HepG2 (cell line): Measurements from ENCODE around the gene ABAT. TPM values are rescaled to one million over a fixed set of nuclear protein-coding genes. Genes with fewer than 3 reads are reported as not detected.

Source experiments
- GABPA ChIP-seq, 2 experiments: IDR thresholded peaks; 2 replicates each; pipeline ENCODE4 v1.6.1; 2011 to 2016; ENCODE audit warnings: low read depth in 2 of 2, low read length in 1 of 2, missing biosample characterization in 1 of 2, missing genetic modification characterization in 1 of 2
- IKZF4 ChIP-seq: sonication (generic); formaldehyde crosslinking; IDR thresholded peaks from 2 replicates; pipeline ENCODE4 v1.5.1; 2020; ENCODE audit warnings: borderline replicate concordance, mild to moderate bottlenecking, low read depth, missing genetic modification reagents; ENCODE audit errors: not compliant biosample characterization
- KDM4B ChIP-seq: sonication (generic); formaldehyde crosslinking; IDR thresholded peaks from 2 replicates; pipeline ENCODE4 v1.4.0; 2020; ENCODE audit warnings: missing genetic modification reagents
- KLF6 ChIP-seq: IDR thresholded peaks from 2 replicates; pipeline ENCODE4 v1.8.0; 2016; ENCODE audit warnings: missing biosample characterization, missing genetic modification reagents
- MED1 ChIP-seq: sonication (generic); formaldehyde crosslinking; IDR thresholded peaks from 2 replicates; pipeline ENCODE4 v1.4.0; 2020; ENCODE audit warnings: missing genetic modification reagents
- MEIS1 ChIP-seq: sonication (generic); formaldehyde crosslinking; IDR thresholded peaks from 2 replicates; pipeline ENCODE4 v1.9.0; 2021; ENCODE audit warnings: mild to moderate bottlenecking, missing genetic modification reagents, moderate library complexity, borderline replicate concordance
- NR2F6 ChIP-seq, 2 experiments: IDR thresholded peaks; 2 replicates each; pipeline ENCODE4 v1.6.1; 2016; ENCODE audit warnings: antibody characterized with exemption in 1 of 2, mild to moderate bottlenecking in 1 of 2
- PHF21A ChIP-seq: sonication (generic); formaldehyde crosslinking; IDR thresholded peaks from 2 replicates; pipeline ENCODE4 v1.5.0; 2020; ENCODE audit warnings: mild to moderate bottlenecking, missing genetic modification reagents
- SMARCC2 ChIP-seq: fragments of 450-650 bp; IDR thresholded peaks from 2 replicates; pipeline ENCODE4 v1.6.1; 2017; ENCODE audit warnings: antibody characterized with exemption, mild to moderate bottlenecking
- THAP7 ChIP-seq: sonication (generic); formaldehyde crosslinking; IDR thresholded peaks from 2 replicates; pipeline ENCODE4 v1.8.1; 2023; ENCODE audit warnings: mild to moderate bottlenecking, missing genetic modification reagents
- ZZZ3 ChIP-seq: sonication (generic); formaldehyde crosslinking; IDR thresholded peaks from 2 replicates; pipeline ENCODE4 v1.4.0; 2020; ENCODE audit warnings: missing genetic modification reagents, mild to moderate bottlenecking, borderline replicate concordance
- polyA plus RNA-seq, 8 experiments: library from polyadenylated mRNA; depleted of rRNA in 3 of 8; stranded (reverse) in 7 of 8; unstranded in 1 of 8; fragments of >200 nt; fragmentation: Illumina TruSeq in 4 of 8; extraction: Trizol in 4 of 8; gene quantifications; 2 replicates each; pipeline versions ENCODE4 v1.2.1 to v1.2.3, GENCODE V29; 2011 to 2016; ENCODE audit warnings: low read depth in 4 of 8, missing spikeins in 1 of 8, mixed read lengths in 1 of 8; ENCODE audit not compliant: insufficient read depth in 1 of 8
- total RNA-seq, 5 experiments: library from RNA; depleted of rRNA; stranded (reverse); fragments of >200 nt; fragmentation: Illumina TruSeq; extraction: Trizol; gene quantifications; 2 replicates each; pipeline ENCODE4 v1.2.3, GENCODE V29; 2016; ENCODE audit warnings: low read depth in 1 of 5
- TF ChIP-seq, protein P1 (sequence below), 2 experiments: fragments of 450-650 bp in 1 of 2; sonication (generic) in 1 of 2; formaldehyde crosslinking in 1 of 2; IDR thresholded peaks; 2 replicates each; pipeline versions ENCODE4 v1.6.1 to v1.8.0; 2016 to 2022; ENCODE audit warnings: antibody characterized with exemption in 1 of 2, mild to moderate bottlenecking in 1 of 2, missing genetic modification reagents in 1 of 2
- TF ChIP-seq, protein P2 (sequence below): sonication (generic); IDR thresholded peaks from 2 replicates; pipeline ENCODE4 v1.6.1; 2016; ENCODE audit warnings: low read depth, borderline replicate concordance
- TF ChIP-seq, protein P3 (sequence below): sonication (generic); formaldehyde crosslinking; IDR thresholded peaks from 2 replicates; pipeline ENCODE4 v1.4.0; 2020; ENCODE audit warnings: missing genetic modification reagents, borderline replicate concordance

ABAT gene
- total and polyA plus RNA-seq, 2 of the 13 experiments (the other 11 are each of a cell fraction or from before 2014, with no cell fraction given) = 47.6 to 97.3 TPM

DNA sequence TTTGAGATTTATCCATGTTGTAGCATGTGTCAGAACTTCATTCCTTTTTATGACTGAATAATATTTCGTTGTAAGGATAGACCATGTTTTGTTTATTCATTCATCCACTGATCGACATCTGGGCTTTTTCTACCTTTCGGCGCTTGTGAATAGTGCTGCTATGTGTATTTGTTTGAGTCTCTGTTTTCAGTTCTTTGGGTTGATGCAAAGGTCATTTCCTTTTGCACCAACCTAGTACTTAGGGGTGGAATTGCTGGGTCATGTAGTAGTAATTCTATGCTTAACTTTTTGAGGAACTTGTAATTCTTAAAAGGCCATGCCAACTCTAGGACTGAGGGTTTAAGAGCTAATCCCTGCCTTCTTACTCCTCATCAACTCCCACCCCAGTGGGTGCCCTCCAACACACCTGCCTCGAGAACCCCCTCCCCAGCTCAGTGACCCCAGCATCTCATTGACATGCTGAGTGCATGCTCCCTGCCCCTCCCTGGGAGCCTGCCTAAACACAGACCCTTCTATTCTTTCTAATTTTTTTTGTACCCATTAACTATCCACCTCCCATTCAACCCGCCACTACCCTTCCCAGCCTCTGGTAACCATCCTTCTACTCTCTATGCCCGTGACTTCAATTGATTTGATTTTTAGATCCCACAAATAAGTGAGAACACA is 51.2 kb downstream of the ABAT start (continued):
- TF ChIP-seq, protein P1, sequence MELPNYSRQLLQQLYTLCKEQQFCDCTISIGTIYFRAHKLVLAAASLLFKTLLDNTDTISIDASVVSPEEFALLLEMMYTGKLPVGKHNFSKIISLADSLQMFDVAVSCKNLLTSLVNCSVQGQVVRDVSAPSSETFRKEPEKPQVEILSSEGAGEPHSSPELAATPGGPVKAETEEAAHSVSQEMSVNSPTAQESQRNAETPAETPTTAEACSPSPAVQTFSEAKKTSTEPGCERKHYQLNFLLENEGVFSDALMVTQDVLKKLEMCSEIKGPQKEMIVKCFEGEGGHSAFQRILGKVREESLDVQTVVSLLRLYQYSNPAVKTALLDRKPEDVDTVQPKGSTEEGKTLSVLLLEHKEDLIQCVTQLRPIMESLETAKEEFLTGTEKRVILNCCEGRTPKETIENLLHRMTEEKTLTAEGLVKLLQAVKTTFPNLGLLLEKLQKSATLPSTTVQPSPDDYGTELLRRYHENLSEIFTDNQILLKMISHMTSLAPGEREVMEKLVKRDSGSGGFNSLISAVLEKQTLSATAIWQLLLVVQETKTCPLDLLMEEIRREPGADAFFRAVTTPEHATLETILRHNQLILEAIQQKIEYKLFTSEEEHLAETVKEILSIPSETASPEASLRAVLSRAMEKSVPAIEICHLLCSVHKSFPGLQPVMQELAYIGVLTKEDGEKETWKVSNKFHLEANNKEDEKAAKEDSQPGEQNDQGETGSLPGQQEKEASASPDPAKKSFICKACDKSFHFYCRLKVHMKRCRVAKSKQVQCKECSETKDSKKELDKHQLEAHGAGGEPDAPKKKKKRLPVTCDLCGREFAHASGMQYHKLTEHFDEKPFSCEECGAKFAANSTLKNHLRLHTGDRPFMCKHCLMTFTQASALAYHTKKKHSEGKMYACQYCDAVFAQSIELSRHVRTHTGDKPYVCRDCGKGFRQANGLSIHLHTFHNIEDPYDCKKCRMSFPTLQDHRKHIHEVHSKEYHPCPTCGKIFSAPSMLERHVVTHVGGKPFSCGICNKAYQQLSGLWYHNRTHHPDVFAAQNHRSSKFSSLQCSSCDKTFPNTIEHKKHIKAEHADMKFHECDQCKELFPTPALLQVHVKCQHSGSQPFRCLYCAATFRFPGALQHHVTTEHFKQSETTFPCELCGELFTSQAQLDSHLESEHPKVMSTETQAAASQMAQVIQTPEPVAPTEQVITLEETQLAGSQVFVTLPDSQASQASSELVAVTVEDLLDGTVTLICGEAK (IDR thresholded peaks at IDR 0.05) = no peak
- TF ChIP-seq, protein P1 (CRISPR knock-in tag; IDR thresholded peaks at IDR 0.05) = no peak
- TF ChIP-seq, protein P2, sequence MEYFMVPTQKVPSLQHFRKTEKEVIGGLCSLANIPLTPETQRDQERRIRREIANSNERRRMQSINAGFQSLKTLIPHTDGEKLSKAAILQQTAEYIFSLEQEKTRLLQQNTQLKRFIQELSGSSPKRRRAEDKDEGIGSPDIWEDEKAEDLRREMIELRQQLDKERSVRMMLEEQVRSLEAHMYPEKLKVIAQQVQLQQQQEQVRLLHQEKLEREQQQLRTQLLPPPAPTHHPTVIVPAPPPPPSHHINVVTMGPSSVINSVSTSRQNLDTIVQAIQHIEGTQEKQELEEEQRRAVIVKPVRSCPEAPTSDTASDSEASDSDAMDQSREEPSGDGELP = no peak
- TF ChIP-seq IKZF4 (CRISPR knock-in tag) = no peak
- no peak for TF ChIP-seq KDM4B (CRISPR knock-in tag)
- no peak for TF ChIP-seq SMARCC2
- no peak for TF ChIP-seq GABPA (IDR thresholded peaks at IDR 0.05; ENCODE audit: low read depth, low read length)
- no peak for TF ChIP-seq GABPA (CRISPR knock-in tag; IDR thresholded peaks at IDR 0.05; ENCODE audit: low read depth)
- TF ChIP-seq THAP7 (CRISPR knock-in tag) = no peak
- TF ChIP-seq, protein P3, sequence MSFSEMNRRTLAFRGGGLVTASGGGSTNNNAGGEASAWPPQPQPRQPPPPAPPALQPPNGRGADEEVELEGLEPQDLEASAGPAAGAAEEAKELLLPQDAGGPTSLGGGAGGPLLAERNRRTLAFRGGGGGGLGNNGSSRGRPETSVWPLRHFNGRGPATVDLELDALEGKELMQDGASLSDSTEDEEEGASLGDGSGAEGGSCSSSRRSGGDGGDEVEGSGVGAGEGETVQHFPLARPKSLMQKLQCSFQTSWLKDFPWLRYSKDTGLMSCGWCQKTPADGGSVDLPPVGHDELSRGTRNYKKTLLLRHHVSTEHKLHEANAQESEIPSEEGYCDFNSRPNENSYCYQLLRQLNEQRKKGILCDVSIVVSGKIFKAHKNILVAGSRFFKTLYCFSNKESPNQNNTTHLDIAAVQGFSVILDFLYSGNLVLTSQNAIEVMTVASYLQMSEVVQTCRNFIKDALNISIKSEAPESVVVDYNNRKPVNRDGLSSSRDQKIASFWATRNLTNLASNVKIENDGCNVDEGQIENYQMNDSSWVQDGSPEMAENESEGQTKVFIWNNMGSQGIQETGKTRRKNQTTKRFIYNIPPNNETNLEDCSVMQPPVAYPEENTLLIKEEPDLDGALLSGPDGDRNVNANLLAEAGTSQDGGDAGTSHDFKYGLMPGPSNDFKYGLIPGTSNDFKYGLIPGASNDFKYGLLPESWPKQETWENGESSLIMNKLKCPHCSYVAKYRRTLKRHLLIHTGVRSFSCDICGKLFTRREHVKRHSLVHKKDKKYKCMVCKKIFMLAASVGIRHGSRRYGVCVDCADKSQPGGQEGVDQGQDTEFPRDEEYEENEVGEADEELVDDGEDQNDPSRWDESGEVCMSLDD (CRISPR knock-in tag) = no peak
- TF ChIP-seq MEIS1 (CRISPR knock-in tag) = no peak
- TF ChIP-seq PHF21A (CRISPR knock-in tag) = 0 out of 2 replicates have a peak, but pooled peaks have one; percentile 47
- TF ChIP-seq ZZZ3 (CRISPR knock-in tag) = no peak
- peak; percentile 71; the same call in 1 of the 2 replicates for TF ChIP-seq NR2F6 (IDR thresholded peaks at IDR 0.05)
- peak; percentile 69 for TF ChIP-seq NR2F6 (CRISPR knock-in tag; IDR thresholded peaks at IDR 0.05)
- peak; percentile 38; the same call in 1 of the 2 replicates for TF ChIP-seq MED1 (CRISPR knock-in tag)
- no peak for TF ChIP-seq KLF6 (CRISPR knock-in tag)
